WERI-Rb-1 (cell line): ENCODE results near the gene FBXL2.

Experiments used
- DNase-seq: peaks from one replicate; pipeline ENCODE4 v3.0.0-alpha.2; 2020
- H3K27ac ChIP-seq: fragments of 250-450 bp; sonication (Bioruptor Pico); 2 replicates; pipeline ENCODE4 v1.5.1; 2020; ENCODE audit warnings: mild to moderate bottlenecking, moderate library complexity
- H3K27me3 ChIP-seq: fragments of 250-450 bp; sonication (Bioruptor Pico); 2 replicates; pipeline ENCODE4 v1.5.1; 2021; ENCODE audit warnings: mild to moderate bottlenecking, low read depth, moderate library complexity; ENCODE audit not compliant: insufficient read depth, severe bottlenecking
- H3K36me3 ChIP-seq: fragments of 250-450 bp; sonication (Bioruptor Pico); 2 replicates; pipeline ENCODE4 v1.5.1; 2020; ENCODE audit warnings: mild to moderate bottlenecking, moderate library complexity
- H3K4me3 ChIP-seq: 2 replicates; pipeline ENCODE4 v1.5.1; 2011; ENCODE audit warnings: low read depth, mild to moderate bottlenecking, control low read depth, low read length
- H3K9me3 ChIP-seq: fragments of 250-450 bp; sonication (Bioruptor Pico); 2 replicates; pipeline ENCODE4 v1.5.1; 2021; ENCODE audit warnings: mild to moderate bottlenecking, moderate library complexity; ENCODE audit not compliant: severe bottlenecking
- CTCF ChIP-seq: IDR thresholded peaks from 2 replicates; pipeline ENCODE4 v1.5.1; 2011; ENCODE audit warnings: low read depth, mild to moderate bottlenecking, control low read depth, inconsistent platforms, low read length

Gene FBXL2

GRCh38 chr3:33260104-33260503 lies 17.1 kb upstream of the FBXL2 start:
- Histone ChIP-seq H3K36me3 (no peaks in the 10 kb centered on the region), H3K27ac (no peak overlapping the region), H3K9me3 (peaks cover 3% of the 10 kb centered on the region), H3K4me3 (no peak overlapping the region), H3K27me3 (no peaks in the 10 kb centered on the region)
- TF ChIP-seq CTCF, result no peak
- DNase-seq, result no peak

- no peak for TF ChIP-seq CTCF
- H3K9me3 ChIP-seq, result peaks cover 4% of the 10 kb centered on the region
Observed at GRCh38 chr3:33269385-33269784, 7.9 kb upstream of the FBXL2 start.

GRCh38 chr3:33271324-33271723 lies 5.9 kb upstream of the FBXL2 start:
- DNase-seq, result no peak
- no peaks in the 10 kb centered on the region for H3K36me3 ChIP-seq
- H3K27me3 ChIP-seq, result no peaks in the 10 kb centered on the region
- H3K9me3 ChIP-seq, result peaks cover 4% of the 10 kb centered on the region
- no peak overlapping the region for H3K4me3 ChIP-seq
- TF ChIP-seq CTCF, result no peak
- no peak overlapping the region for H3K27ac ChIP-seq

More at GRCh38 chr3:33269385-33269784, 7.9 kb upstream of the FBXL2 start:
- H3K36me3 ChIP-seq, result no peaks in the 10 kb centered on the region
- H3K4me3 ChIP-seq, result no peak overlapping the region
- H3K27me3 ChIP-seq, result no peaks in the 10 kb centered on the region
- H3K27ac ChIP-seq, result no peak overlapping the region
- DNase-seq, result no peak

- Histone ChIP-seq H3K9me3 (no peaks in the 10 kb centered on the region), H3K27me3 (no peaks in the 10 kb centered on the region), H3K27ac (no peak overlapping the region), H3K4me3 (no peak overlapping the region), H3K36me3 (no peaks in the 10 kb centered on the region)
- no peak for DNase-seq
- no peak for TF ChIP-seq CTCF
Observed at GRCh38 chr3:33273628-33274027, 3.6 kb upstream of the FBXL2 start.

GRCh38 chr3:33278163-33278562 lies 921 bp downstream of the FBXL2 start:
- TF ChIP-seq CTCF, result no peak
- peak; percentile 24 for DNase-seq
- no peaks in the 10 kb centered on the region for H3K27me3 ChIP-seq
- H3K4me3 ChIP-seq, result peak overlapping the region; percentile 89
- peak overlapping the region; percentile 77; the same call in 1 of the 2 replicates for H3K27ac ChIP-seq
- no peaks in the 10 kb centered on the region for H3K36me3 ChIP-seq
- peaks cover 6% of the 10 kb centered on the region for H3K9me3 ChIP-seq

- H3K9me3 ChIP-seq, result no peaks in the 10 kb centered on the region
- DNase-seq, result no peak
- no peak for TF ChIP-seq CTCF
- H3K27me3 ChIP-seq, result no peaks in the 10 kb centered on the region
- H3K4me3 ChIP-seq, result no peak overlapping the region
- H3K27ac ChIP-seq, result no peak overlapping the region
- no peaks in the 10 kb centered on the region for H3K36me3 ChIP-seq
Observed at GRCh38 chr3:33287672-33288282, 10.5 kb downstream of the FBXL2 start.
